SH-SY5Y (cell line): ENCODE measurements around the gene CLCNKB.

Experiments
- GATA2 ChIP-seq: IDR thresholded peaks from 2 replicates; pipeline ENCODE4 v1.6.1; 2011; ENCODE audit warnings: mild to moderate bottlenecking, low read depth, low read length
- GATA3 ChIP-seq: IDR thresholded peaks from 2 replicates; pipeline ENCODE4 v1.6.1; 2011; ENCODE audit warnings: low read depth, mild to moderate bottlenecking, low read length, moderate library complexity

DNA sequence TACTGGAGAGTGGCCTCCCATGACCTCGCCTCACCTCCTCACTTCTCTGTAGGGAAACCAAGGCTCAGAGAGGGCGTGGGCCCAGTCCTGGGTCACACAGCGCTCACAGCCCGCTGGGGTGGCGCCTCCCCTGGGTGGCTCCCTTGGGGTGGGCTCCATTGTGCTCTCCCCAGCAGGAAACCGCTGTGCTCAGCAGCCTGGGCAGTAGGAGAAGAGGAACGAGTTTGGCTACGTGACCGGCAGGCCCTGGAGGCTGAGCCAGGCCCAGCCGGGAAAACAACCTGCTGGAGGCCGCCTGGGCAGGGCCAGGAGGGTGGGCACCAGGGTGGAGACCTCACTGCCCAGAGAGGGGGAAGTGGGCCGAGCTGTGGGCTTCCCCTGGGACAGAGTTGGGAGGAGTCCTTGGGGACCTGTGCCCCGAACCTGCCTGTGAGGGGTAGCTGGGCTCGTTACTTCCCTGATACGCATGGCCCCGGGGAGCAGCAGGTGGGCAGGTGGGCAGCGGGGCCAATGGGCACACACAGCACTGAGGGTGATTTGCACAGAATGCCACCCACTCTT, 44.8 kb downstream of the CLCNKB start:
- TF ChIP-seq GATA2 (no peak), GATA3 (no peak)
